Caco-2 (cell line): ENCODE measurements around the gene ALKBH3. TPM values are rescaled to one million over a fixed set of nuclear protein-coding genes. Genes with fewer than 3 reads are reported as not detected.

ENCODE experiments used
- BruUV-seq: library from RNA; stranded (reverse); fragments of 400-500 nt; replicated peaks from 2 replicates; lab custom pipeline; 2021; lab: Mats Ljungman, UMichigan
- CTCF ChIA-PET: fragments of 300-600 bp; sonication (Branson Sonifier 250); formaldehyde crosslinking; loops from one replicate; lab custom pipeline; 2022; ENCODE audit warnings: antibody characterized with exemption; lab: Charles Lee
- POLR2A ChIA-PET: fragments of 300-600 bp; sonication (Branson Sonifier 250); formaldehyde crosslinking; loops from one replicate; lab custom pipeline; 2022; ENCODE audit warnings: antibody characterized with exemption; lab: Charles Lee
- DNase-seq, 2 experiments: peaks; one replicate each; pipeline versions ENCODE4 v3.0.0 to v3.0.0-alpha.2; 2020 to 2022
- H3K27me3 ChIP-seq: replicated peaks from 2 replicates; pipeline ENCODE4 v1.6.0; 2011; ENCODE audit warnings: low read length; ENCODE audit not compliant: control insufficient read depth, insufficient read depth
- H3K36me3 ChIP-seq: 2 replicates; pipeline ENCODE4 v1.5.1; 2011; ENCODE audit warnings: low read length; ENCODE audit not compliant: control insufficient read depth, insufficient read depth
- H3K4me1 ChIP-seq: fragments of 250-450 bp; sonication (Bioruptor Pico); 2 replicates; pipeline ENCODE4 v1.5.1; 2020; ENCODE audit warnings: mild to moderate bottlenecking
- H3K4me3 ChIP-seq: 2 replicates; pipeline ENCODE4 v1.5.1; 2011; ENCODE audit warnings: low read depth, mild to moderate bottlenecking, control low read depth, low read length
- H3K9me3 ChIP-seq: fragments of 250-450 bp; sonication (Bioruptor Pico); 2 replicates; pipeline ENCODE4 v1.5.1; 2020; ENCODE audit warnings: mild to moderate bottlenecking, moderate library complexity
- H3K27ac Mint-ChIP-seq: one replicate; pipeline ENCODE4 v1.8.0; 2022; ENCODE audit warnings: mixed read lengths; ENCODE audit not compliant: unreplicated experiment
- H3K27me3 Mint-ChIP-seq: one replicate; pipeline ENCODE4 v1.8.0; 2022; ENCODE audit warnings: mixed read lengths; ENCODE audit not compliant: insufficient read depth, unreplicated experiment
- H3K36me3 Mint-ChIP-seq: one replicate; pipeline ENCODE4 v1.8.0; 2022; ENCODE audit warnings: mild to moderate bottlenecking, mixed read lengths; ENCODE audit not compliant: insufficient read depth, unreplicated experiment
- H3K4me1 Mint-ChIP-seq: one replicate; pipeline ENCODE4 v1.8.0; 2022; ENCODE audit warnings: low read depth, mixed read lengths; ENCODE audit not compliant: unreplicated experiment
- H3K4me3 Mint-ChIP-seq: one replicate; pipeline ENCODE4 v1.8.0; 2022; ENCODE audit warnings: mild to moderate bottlenecking, moderate library complexity, mixed read lengths; ENCODE audit not compliant: unreplicated experiment
- H3K9me3 Mint-ChIP-seq: one replicate; pipeline ENCODE4 v1.8.0; 2022; ENCODE audit warnings: mixed read lengths; ENCODE audit not compliant: unreplicated experiment
- intact Hi-C: fragments of 100-400 bp; cut with micrococcal nuclease; formaldehyde crosslinking; loops from one replicate; pipeline ENCODE4 v1.10.0; 2022; ENCODE audit not compliant: unreplicated experiment
- total RNA-seq: library from RNA; stranded (reverse); gene quantifications from 2 replicates; pipeline ENCODE4 v1.2.3, GENCODE V29; 2022
- TF ChIP-seq, protein P1 (sequence below), 2 experiments: fragments of 200-600 bp in 1 of 2; IDR thresholded peaks; 1 replicate in 1 of 2; 2 replicates in 1 of 2; pipeline versions ENCODE4 v1.5.1 to v1.8.0; 2011 to 2022; ENCODE audit warnings: antibody characterized with exemption in 1 of 2, control low read depth in 1 of 2, inconsistent platforms in 1 of 2, low read depth in 1 of 2, low read length in 1 of 2, mild to moderate bottlenecking in 1 of 2, moderate library complexity in 1 of 2; ENCODE audit not compliant: insufficient read depth in 1 of 2, severe bottlenecking in 1 of 2, unreplicated experiment in 1 of 2

Gene ALKBH3
- total RNA-seq, 1 experiment from 2014 or later, result 42.4 TPM

DNA sequence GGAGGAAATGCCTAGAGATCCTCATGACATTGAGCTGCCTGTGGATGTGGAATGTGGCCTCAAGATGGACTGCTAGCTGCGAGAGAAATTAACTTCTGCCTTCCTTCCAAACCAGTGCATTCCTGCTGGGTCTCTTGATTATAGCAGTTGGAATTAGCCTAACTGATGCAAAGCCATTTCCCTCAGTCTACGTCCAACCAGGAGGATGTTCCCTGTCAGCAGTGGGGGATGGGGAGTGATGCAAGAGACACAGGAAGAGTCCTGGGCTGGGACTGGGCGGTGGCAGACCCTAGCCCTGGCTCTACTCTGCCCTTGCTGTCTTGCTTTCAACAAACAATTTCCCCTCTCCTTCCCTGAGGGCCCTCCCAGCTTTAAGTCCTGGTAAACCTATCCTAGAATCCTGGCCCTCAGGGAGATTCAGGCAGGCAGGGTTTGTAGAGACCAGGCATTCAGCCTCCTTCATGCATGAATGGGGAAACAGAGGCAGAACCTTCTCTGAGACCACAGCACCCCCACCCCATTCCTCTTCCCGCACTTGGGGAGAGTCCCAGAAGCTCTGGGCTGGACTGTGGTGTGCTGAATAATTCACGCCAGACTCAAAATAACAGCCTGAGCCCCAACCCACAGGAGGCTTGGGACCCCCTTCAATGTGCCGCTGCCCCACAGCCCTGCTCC is 78.8 kb downstream of the ALKBH3 start:
- intact Hi-C loops, result no loop called here
- BruUV-seq, result no TSS peak
- H3K9me3 Mint-ChIP-seq, result no peaks in the 10 kb centered on the region
- H3K36me3 Mint-ChIP-seq, result no peaks in the 10 kb centered on the region
- CTCF ChIA-PET, result no interaction called here
- Histone ChIP-seq H3K4me1 (no peaks in the 10 kb centered on the region), H3K9me3 (peaks cover 5% of the 10 kb centered on the region; the same call in 1 of the 2 replicates), H3K4me3 (no peak overlapping the region), H3K27me3 (no peaks in the 10 kb centered on the region; the same call in 1 of the 2 replicates), H3K36me3 (no peaks in the 10 kb centered on the region)
- no peak overlapping the region for H3K4me3 Mint-ChIP-seq
- no peak for DNase-seq
- H3K27me3 Mint-ChIP-seq, result peaks cover 14% of the 10 kb centered on the region
- no peaks in the 10 kb centered on the region for H3K4me1 Mint-ChIP-seq
- H3K27ac Mint-ChIP-seq, result no peak overlapping the region
- POLR2A ChIA-PET, result no interaction called here
- TF ChIP-seq, protein P1, sequence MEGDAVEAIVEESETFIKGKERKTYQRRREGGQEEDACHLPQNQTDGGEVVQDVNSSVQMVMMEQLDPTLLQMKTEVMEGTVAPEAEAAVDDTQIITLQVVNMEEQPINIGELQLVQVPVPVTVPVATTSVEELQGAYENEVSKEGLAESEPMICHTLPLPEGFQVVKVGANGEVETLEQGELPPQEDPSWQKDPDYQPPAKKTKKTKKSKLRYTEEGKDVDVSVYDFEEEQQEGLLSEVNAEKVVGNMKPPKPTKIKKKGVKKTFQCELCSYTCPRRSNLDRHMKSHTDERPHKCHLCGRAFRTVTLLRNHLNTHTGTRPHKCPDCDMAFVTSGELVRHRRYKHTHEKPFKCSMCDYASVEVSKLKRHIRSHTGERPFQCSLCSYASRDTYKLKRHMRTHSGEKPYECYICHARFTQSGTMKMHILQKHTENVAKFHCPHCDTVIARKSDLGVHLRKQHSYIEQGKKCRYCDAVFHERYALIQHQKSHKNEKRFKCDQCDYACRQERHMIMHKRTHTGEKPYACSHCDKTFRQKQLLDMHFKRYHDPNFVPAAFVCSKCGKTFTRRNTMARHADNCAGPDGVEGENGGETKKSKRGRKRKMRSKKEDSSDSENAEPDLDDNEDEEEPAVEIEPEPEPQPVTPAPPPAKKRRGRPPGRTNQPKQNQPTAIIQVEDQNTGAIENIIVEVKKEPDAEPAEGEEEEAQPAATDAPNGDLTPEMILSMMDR (IDR thresholded peaks at IDR 0.05; ENCODE audit: insufficient read depth in 1 of 2, low read depth in 1 of 2, low read length in 1 of 2, severe bottlenecking in 1 of 2, unreplicated experiment in 1 of 2), result no peak

DNA sequence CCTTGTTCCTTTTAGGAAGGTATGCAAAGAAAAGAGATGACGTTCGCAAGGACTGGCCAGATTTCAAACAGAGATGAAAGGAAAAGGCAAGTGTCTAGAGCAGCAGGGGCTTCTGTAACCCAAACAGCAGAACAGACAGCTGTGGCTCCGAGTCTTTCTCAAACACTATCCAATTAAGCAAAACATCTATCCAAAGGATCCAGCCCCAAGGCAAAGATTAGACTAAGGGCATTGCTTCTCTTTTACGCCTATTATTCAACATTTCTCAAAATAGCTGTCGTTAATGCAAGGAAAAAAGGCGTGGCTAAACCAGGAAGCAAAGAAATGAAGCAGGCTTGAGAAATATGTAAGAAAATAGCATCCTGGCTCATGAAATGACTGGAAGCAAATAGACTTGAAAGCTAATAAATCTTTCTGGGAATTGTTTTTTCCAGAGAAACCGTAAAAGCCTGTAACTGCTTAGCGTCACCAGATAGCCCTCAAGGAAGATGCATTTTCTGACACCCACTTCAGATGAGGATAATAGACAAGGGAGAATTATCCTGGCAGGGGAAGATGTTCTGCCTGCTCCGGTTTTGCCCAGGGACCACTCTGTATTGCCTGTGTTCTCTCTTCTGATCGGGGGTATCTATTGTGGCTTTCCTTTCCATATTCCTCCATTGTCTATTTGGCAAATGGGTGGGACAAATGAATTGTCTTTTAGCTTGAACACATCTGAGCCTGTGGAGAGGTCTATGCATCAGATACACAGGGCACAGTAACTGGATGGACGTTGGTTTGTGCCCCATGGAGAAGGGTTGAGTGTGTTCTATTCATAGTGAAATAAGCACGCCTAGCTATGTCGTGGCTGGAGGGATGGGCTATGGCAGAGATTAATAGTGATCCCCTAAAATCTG is 82.0 kb downstream of the ALKBH3 start:
- no peak overlapping the region for H3K27ac Mint-ChIP-seq
- POLR2A ChIA-PET, result no interaction called here
- TF ChIP-seq, protein P1 (IDR thresholded peaks at IDR 0.05; ENCODE audit: insufficient read depth in 1 of 2, low read depth in 1 of 2, low read length in 1 of 2, severe bottlenecking in 1 of 2, unreplicated experiment in 1 of 2), result no peak
- intact Hi-C loops, result no loop called here
- peaks cover 11% of the 10 kb centered on the region for H3K27me3 Mint-ChIP-seq
- no peaks in the 10 kb centered on the region for H3K4me1 Mint-ChIP-seq
- no peaks in the 10 kb centered on the region for H3K36me3 Mint-ChIP-seq
- peak overlapping the region; percentile 52 for H3K4me3 Mint-ChIP-seq
- Histone ChIP-seq H3K36me3 (no peaks in the 10 kb centered on the region), H3K4me3 (no peak overlapping the region), H3K9me3 (peaks cover 13% of the 10 kb centered on the region; the same call in 1 of the 2 replicates), H3K27me3 (no peaks in the 10 kb centered on the region; the same call in 1 of the 2 replicates), H3K4me1 (no peaks in the 10 kb centered on the region)
- no TSS peak for BruUV-seq
- CTCF ChIA-PET, result no interaction called here
- no peak for DNase-seq
- H3K9me3 Mint-ChIP-seq, result no peaks in the 10 kb centered on the region

DNA sequence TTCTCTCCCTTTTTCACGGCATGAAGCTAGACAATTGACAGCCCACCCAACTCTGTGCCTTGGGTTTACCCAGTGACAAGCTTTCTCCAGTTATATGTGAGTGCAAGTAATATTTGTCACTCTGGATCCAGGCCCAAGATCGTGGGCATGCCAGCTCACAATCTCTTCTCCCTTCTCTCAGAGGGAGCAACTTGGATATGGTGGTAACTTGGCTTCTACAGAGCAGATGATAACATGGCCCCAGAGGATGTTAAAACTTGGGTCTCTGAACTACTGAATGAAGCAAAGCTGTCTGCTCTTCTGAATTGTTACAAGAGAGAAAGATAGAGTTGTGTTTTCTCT is 82.6 kb downstream of the ALKBH3 start:
- POLR2A ChIA-PET, result no interaction called here
- no peak overlapping the region for H3K4me3 Mint-ChIP-seq
- H3K36me3 Mint-ChIP-seq, result no peaks in the 10 kb centered on the region
- no peaks in the 10 kb centered on the region; the same call in 1 of the 2 replicates for H3K27me3 ChIP-seq
- H3K27ac Mint-ChIP-seq, result no peak overlapping the region
- BruUV-seq, result no TSS peak
- CTCF ChIA-PET, result no interaction called here
- H3K9me3 Mint-ChIP-seq, result no peaks in the 10 kb centered on the region
- H3K4me1 Mint-ChIP-seq, result no peaks in the 10 kb centered on the region
- intact Hi-C loops, result no loop called here
- H3K4me3 ChIP-seq, result no peak overlapping the region
- DNase-seq, result no peak
- peaks cover 13% of the 10 kb centered on the region; the same call in 1 of the 2 replicates for H3K9me3 ChIP-seq
- TF ChIP-seq, protein P1 (IDR thresholded peaks at IDR 0.05; ENCODE audit: insufficient read depth in 1 of 2, low read depth in 1 of 2, low read length in 1 of 2, severe bottlenecking in 1 of 2, unreplicated experiment in 1 of 2), result no peak
- peaks cover 15% of the 10 kb centered on the region for H3K27me3 Mint-ChIP-seq
- H3K36me3 ChIP-seq, result no peaks in the 10 kb centered on the region
- no peaks in the 10 kb centered on the region for H3K4me1 ChIP-seq
